ENCODE measurements around the gene CCR3.
"Not testable (repeated sequence)": the region's sequence is repeated elsewhere in the genome, so short reads cannot be mapped to it uniquely, and the experiment has no call there.

The CCR3 gene

DNA sequence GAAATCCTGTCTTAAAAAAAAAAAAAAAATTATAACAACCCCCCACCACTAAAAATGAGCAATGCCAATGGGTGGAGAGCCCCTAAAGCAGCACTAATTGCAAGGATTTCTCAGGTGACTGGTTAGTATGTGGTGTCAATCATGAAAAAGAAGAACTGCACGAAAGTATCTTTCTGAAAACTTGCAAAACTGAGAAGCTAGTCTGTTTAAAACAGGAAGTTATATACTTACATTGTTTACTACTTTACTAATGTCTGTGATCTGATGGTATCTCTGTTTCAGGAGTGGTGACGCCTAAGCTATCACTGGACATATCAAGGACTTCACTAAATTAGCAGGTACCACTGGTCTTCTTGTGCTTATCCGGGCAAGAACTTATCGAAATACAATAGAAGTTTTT, at the start of gene CCR3:
Gene CCR3, plus strand, starts transcription at position 341 of the 400 bp plus-strand sequence. CDS start 22,699 bp downstream, outside the sequence.
- no peak for DNase-seq (ENCODE audit: low read depth in 2 of 2)

- DNase-seq (ENCODE audit: low read depth in 2 of 2) = no peak
These were observed 49.3 kb upstream of the CCR3 start for GRCh38 chr3:46192939-46193338.

DNA sequence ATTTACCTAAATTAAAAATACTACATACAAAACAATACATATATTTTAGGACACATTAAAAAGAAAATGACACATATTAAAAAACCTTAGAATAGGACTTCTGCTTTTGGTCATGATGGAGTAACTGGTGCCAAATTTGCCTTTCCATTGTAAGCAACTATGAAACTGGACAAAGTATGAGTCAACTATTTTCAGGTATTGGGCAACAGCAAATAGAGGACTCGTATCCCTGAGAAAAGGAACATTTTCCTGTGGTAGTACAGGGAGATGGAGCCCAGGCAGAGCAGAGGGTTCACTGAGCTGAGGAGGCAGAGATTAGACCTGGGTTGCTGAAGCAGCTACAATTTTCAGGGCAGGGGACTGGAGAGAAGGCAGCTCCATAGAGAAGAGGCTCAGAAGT, 48.8 kb upstream of the CCR3 start:
- no peak for DNase-seq (ENCODE audit: low read depth in 2 of 2)

GRCh38 chr3:46194868-46195553, 47.2 kb upstream of the CCR3 start:
- no peak for DNase-seq (ENCODE audit: low read depth in 2 of 2)

DNA sequence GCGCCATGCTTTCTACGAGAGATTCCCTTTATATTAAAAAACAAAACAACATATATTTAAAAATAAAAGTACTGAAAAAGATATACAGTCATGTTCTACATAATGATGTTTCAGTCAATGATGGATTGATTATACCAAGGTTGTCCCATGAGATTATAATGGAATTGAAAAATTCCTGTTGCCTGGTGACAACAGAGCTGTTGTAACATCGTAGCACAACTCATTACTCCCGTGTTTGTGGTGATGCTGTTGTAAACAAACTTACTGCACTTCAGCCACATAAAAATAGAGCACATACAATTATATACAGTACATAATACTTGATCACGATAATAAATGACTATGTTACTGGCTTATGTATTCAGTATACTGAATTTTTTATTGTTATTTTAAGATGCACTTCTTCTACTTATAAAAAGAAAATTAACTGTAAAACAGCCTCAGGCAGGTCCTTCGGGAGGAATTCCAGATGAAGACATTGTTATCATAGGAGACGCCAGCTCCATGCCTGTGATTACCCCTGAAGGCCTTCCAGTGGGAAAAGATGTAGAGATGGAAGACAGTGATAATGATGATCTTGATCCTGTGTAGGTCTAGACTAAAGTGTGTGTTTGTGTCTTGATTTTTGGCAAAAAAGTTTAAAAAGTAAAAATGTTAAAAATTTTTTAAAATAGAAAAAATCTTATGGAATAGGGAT, 45.9 kb upstream of the CCR3 start:
- DNase-seq (ENCODE audit: low read depth in 2 of 2) = no peak

- no peak for DNase-seq (ENCODE audit: low read depth in 2 of 2)
These were observed 42.0 kb upstream of the CCR3 start for GRCh38 chr3:46200211-46200610.

DNA sequence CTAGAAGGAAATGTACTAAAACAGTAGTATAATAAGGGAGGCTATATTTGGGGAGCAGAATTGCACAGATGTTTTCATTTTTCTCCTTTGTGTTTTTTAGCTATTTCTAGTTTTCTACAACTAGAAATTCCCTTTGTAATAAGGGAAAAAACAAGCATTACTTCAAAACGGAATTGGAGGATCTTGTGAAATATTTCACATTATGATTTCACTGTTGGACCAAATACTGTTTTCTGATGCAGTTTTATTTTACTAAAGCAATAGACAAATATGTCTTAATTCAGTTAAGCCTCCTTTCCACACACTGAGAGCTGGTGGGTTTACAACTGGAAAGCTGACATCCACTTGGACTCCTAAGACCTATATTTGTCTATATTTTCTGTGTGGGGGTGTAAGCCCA, 41.5 kb upstream of the CCR3 start:
- DNase-seq (ENCODE audit: low read depth in 2 of 2) = no peak

GRCh38 chr3:46202535-46202934, 39.7 kb upstream of the CCR3 start:
- no peak for DNase-seq (ENCODE audit: low read depth in 2 of 2)

GRCh38 chr3:46203681-46204080, 38.6 kb upstream of the CCR3 start:
- no peak for DNase-seq (ENCODE audit: low read depth in 2 of 2)

DNA sequence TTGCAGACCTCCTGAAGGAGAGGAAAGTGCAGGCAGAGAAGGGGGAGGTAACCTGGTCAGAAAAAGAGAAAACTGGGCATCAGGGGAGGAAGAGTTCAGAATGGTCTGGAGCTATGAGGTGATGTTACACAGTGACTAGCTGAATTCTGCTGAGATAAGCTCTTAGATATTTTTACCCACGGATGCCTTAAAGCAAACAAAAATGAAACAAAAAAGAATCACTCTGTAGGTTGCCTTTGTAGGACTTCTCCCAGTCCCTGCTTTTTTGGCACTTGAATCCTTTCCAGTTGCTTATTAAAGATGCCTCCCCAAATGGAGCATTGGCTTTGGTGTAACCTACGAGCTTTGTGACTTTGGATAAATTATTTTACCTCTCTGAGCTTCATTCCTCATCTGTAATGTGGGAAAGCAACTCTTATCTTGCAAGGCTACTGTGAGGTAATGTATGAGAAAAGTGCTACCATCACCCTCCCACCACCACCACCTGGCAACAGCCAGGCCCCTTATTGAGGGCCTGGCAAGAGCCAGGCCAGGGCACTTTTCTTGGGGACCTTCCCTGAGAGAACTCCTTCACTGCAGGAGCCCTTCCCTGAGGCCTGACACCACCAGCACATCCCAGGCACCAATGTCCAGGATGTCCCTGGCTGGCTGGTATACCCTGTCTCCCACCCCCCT, 36.8 kb upstream of the CCR3 start:
- DNase-seq (ENCODE audit: low read depth in 2 of 2) = no peak

DNA sequence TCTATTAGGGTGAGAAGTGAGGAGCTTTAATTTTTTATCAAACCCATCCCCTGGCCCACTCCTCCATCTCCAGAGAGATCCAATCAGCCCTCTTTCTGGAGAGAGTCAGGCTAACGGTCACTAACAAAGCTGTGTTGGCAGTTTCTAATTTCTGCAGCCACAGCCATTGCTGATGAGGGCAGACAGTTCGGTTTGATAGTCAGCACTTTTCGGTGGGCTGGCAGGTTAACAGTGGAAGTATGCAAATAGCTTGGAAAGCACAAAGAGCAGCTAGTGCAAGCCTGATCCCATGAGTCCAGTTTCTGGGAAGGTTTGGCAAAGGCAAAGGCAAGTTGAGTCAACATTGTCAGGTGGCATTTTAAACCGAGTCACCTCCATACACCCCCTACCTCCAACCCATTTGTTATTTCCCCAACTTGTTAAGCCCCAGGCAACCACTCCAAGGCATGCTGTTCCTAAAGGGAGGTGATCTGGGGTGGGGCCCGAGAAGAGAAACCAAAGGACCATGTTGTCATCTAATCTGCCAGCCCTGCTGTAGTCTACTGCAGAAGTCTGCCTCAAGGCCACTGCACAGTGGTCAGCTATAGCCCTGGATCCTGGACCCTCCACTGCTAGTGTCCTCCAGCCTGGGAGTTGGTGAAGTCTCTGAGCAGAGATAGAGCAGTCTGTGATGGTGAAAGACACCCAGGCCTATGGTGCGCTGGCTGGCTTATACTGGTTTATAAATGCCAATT, 35.8 kb upstream of the CCR3 start:
- DNase-seq (ENCODE audit: low read depth in 2 of 2) = no peak

DNA sequence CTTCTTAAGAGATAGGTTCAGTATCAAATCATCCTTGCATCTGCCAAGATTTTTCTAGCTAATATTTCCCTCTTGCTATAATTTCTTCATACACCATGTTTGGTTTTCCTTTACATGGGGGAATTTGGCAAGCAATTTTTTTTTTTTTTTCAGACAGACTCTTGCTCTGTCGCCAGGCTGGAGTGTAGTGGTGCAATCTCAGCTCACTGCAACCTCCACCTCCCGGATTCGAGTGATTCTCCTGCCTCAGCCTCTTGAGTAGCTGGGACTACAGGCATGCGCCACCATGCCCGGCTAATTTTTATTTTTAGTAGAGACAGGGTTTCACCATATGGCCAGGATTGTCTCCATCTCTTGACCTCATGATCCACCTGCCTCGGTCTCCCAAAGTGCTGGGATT, 34.7 kb upstream of the CCR3 start:
- not testable (repeated sequence) for DNase-seq (ENCODE audit: low read depth in 2 of 2)

- DNase-seq (ENCODE audit: low read depth in 2 of 2) = no peak
These were observed 34.0 kb upstream of the CCR3 start, which contains the start of gene CCR1 for GRCh38 chr3:46208167-46208704. CCR1 (minus strand) TSS chr3:46208313; CDS start chr3:46204313, 4,000 bp downstream.

GRCh38 chr3:46209053-46209452, 33.2 kb upstream of the CCR3 start:
- DNase-seq (ENCODE audit: low read depth in 2 of 2) = no peak

DNA sequence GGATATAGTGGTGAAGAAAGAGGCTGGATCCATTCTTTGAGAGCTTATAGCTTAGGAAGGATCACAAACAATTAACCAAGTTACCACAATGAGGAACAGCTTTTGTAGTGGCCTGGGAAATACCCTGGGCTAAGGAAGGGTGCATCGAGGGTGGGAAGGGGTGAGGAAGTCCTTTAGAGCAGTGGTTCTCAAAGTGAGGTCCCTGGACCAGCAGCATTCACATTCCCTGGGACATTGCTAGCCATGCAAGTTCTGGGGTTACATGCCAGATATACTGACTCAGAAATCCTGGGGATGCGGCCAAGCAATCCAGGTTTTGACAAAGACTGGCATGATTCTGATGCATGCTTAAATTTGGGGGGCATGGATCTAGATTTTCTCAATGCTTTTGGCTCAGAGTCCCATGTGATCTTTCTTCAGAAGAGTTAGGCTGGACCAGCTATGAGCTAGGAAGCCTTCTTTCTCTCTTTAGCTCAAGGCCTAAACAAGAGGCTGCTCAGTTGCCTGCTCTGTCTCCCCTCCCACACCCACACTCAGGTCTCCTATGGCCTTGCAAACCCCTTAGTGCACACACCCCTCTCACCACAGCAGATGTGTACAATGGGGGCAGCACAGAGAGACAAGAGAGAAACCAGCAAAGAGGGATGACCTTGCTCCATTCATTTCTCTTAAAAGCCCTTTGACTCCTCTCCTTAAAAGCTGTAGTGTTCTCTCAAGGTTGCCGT, 32.4 kb upstream of the CCR3 start:
- DNase-seq (ENCODE audit: low read depth in 2 of 2) = no peak

DNA sequence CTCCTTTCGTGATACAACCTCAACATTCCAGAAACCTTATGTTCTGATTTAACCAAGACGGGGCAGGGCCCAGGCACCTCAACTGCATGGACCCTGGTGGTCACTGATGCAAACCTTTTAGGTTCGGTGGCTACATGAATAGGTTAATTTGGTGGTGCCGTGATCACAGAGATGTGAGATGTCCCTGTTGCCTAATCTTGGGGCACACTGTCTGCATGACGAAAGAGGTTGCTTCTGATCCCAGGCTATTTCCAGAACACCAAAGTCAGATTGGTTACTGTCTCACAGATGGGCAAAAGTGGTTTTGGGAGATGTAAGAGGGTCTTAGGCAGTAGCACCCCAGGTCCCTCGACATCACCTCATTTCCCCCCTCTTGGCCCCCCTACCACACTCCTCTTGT, 30.2 kb upstream of the CCR3 start:
- DNase-seq (ENCODE audit: low read depth in 2 of 2) = no peak

GRCh38 chr3:46213201-46213600, 29.1 kb upstream of the CCR3 start:
- no peak for DNase-seq (ENCODE audit: low read depth in 2 of 2)

- no peak for DNase-seq (ENCODE audit: low read depth in 2 of 2)
These were observed 27.4 kb upstream of the CCR3 start for GRCh38 chr3:46214751-46215352.

DNA sequence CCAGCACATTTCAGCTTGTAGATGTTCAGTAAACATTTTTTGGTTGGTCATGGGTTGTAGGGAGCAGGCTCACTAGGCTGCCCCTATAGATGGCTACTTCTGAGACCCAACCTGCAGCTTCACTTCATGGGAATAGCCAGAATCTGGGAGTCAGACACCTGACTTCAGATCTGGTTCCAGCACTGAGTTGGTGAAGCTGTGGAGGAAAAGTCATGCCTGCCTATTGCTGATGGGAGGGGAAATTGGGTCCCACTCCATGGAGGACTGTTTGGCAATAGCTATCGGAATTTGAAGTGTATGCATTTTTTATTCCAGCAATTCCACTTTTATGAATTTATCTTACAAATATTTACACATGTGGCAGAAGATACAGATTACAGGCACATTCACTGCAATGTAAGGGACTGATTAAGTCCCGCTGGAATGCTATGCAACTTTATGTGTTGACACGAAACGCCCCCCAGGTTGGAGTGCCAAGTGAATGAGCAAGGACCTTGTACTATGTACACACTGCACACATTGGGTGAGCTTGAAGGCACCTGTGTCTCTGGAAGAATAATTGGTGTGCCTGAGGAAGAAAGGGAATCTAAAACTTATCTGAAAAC, 26.3 kb upstream of the CCR3 start:
- DNase-seq (ENCODE audit: low read depth in 2 of 2) = no peak

- no peak for DNase-seq (ENCODE audit: low read depth in 2 of 2)
These were observed 24.0 kb upstream of the CCR3 start for GRCh38 chr3:46218196-46218709.

Measured in fibroblast of skin of left quadriceps (primary cell).